Measurements from ENCODE around the gene LRBA. TPM values are rescaled to one million over a fixed set of nuclear protein-coding genes. Genes with fewer than 3 reads are reported as not detected.

LRBA gene
- total and polyA plus RNA-seq, 4 donors, result 18.8 to 56.4 (median 33.8) TPM

DNA sequence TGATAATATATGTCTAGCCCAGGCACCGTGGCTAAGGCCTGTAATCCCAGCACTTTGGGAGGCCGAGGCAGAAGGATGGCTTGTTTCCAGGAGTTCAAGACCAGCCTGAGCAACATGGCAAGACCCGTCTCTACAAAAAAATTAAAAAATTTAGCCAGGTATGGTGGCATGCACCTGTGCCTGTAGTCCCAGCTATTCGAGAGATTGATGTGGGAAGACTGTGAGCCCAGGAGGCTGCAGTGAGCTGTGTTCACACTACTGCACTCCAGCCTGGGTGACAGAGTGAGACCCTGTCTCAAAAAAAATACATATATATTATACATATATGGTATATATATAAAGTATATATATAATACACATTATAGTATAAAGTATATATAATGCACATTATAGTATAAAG, 595.1 kb downstream of the LRBA start:
- no peak overlapping the region for H3K27ac ChIP-seq (ENCODE audit: low read depth, low read length)
- WGBS (ENCODE audit: insufficient coverage), result 96% methylated on average over 4 of the region's 4 CpGs
- no peak for DNase-seq (ENCODE audit: low read depth in 4 of 6, low spot score in 6 of 6)
- H3K36me3 ChIP-seq (ENCODE audit: control insufficient read depth, insufficient read depth, low read length), result no peaks in the 10 kb centered on the region
- no peaks in the 10 kb centered on the region for H3K27me3 ChIP-seq (ENCODE audit: control insufficient read depth, insufficient read depth, low read length)
- no peaks in the 10 kb centered on the region for H3K9me3 ChIP-seq (ENCODE audit: control insufficient read depth, insufficient read depth, low read length)
- H3K4me1 ChIP-seq (ENCODE audit: control insufficient read depth, insufficient read depth, low read length), result no peaks in the 10 kb centered on the region
- no peak overlapping the region for H3K4me3 ChIP-seq (ENCODE audit: low read depth, low read length)

DNA sequence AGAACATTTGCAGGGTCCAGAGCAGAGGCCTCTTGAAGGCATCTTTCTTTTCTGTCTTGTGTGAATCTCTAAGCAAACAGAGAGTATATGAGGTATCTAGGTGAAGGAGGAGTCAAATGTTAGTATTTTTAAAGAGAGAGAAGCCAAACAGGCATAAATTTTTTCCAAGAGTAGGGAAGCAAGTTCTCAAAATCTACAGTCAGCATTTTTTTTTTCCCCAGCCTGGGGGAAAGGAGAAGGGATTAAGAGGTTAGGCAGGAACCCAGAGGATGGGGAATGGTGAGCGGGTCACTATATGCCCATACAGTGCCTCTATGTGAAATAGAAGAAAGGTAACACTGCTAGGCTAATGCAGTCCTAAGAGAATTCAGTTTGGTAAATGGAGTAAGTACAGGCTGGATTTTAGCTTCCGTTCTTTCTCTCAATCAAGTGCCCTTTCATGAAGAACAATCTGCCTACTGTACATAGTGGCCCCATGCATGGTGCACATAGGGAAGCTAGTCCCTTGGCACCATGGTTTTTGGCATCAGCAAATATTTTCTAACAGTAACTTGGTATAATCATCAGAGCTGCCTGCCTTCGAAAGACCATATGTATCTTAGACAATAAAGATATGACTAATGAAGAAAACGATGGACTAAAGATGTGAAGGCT, 596.2 kb downstream of the LRBA start:
- H3K36me3 ChIP-seq (ENCODE audit: control insufficient read depth, insufficient read depth, low read length), result no peaks in the 10 kb centered on the region
- peak in 1 of 6 donors; percentile 6 for DNase-seq (ENCODE audit: low read depth in 4 of 6, low spot score in 6 of 6)
- H3K27me3 ChIP-seq (ENCODE audit: control insufficient read depth, insufficient read depth, low read length), result no peaks in the 10 kb centered on the region
- no peaks in the 10 kb centered on the region for H3K4me1 ChIP-seq (ENCODE audit: control insufficient read depth, insufficient read depth, low read length)
- no peaks in the 10 kb centered on the region for H3K9me3 ChIP-seq (ENCODE audit: control insufficient read depth, insufficient read depth, low read length)
- H3K4me3 ChIP-seq (ENCODE audit: low read depth, low read length), result no peak overlapping the region
- H3K27ac ChIP-seq (ENCODE audit: low read depth, low read length), result no peak overlapping the region
- 80% methylated on average over 1 of the region's 4 CpGs for WGBS (ENCODE audit: insufficient coverage)

DNA sequence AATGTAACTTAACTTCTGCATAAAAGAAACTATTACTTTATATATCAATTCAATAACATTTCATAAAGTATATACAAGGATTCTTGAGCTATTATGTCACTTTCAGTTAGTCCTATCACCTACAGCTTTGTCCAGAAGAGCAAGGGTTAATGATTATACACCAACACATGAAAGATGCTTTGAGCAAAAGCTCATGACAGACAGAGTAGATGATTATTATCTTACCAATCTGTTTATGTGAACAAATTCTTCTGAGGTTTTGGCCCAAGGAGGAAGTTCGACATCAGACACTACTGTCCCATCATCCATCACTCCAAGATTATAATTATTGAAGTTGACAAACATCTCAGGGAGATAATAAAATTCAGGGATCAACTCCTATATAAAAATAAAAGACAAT, 599.9 kb downstream of the LRBA start:
- no CpG with 5 or more reads among the region's 1 CpG for WGBS (ENCODE audit: insufficient coverage)
- no peak for DNase-seq (ENCODE audit: low read depth in 4 of 6, low spot score in 6 of 6)
- no peak overlapping the region for H3K27ac ChIP-seq (ENCODE audit: low read depth, low read length)
- no peaks in the 10 kb centered on the region for H3K4me1 ChIP-seq (ENCODE audit: control insufficient read depth, insufficient read depth, low read length)
- H3K36me3 ChIP-seq (ENCODE audit: control insufficient read depth, insufficient read depth, low read length), result no peaks in the 10 kb centered on the region
- H3K27me3 ChIP-seq (ENCODE audit: control insufficient read depth, insufficient read depth, low read length), result no peaks in the 10 kb centered on the region
- no peaks in the 10 kb centered on the region for H3K9me3 ChIP-seq (ENCODE audit: control insufficient read depth, insufficient read depth, low read length)
- H3K4me3 ChIP-seq (ENCODE audit: low read depth, low read length), result no peak overlapping the region

DNA sequence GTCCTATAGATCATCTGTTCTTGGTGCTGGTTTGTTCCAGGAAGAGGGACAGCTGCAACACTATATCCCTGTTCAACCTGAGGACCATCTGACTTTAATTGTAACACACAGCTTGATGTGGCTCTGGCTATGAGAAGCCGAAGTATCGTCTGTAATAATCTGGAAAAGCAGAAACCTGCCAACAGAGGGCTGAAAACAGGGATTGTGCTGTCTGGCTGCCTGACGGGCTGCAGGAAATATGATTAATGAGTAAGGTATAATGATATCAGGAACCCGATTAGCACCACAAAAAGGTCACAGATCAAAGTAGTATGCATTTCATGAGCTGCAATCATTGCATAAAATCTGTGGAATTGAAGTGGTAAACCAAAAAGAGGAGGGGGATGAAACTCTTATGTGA, 603.6 kb downstream of the LRBA start:
- no peak overlapping the region for H3K4me3 ChIP-seq (ENCODE audit: low read depth, low read length)
- peak in 2 of 6 donors; percentile 1 to 69 for DNase-seq (ENCODE audit: low read depth in 4 of 6, low spot score in 6 of 6)
- no peaks in the 10 kb centered on the region for H3K27me3 ChIP-seq (ENCODE audit: control insufficient read depth, insufficient read depth, low read length)
- WGBS (ENCODE audit: insufficient coverage), result 56% methylated on average over 2 of the region's 4 CpGs
- no peaks in the 10 kb centered on the region for H3K36me3 ChIP-seq (ENCODE audit: control insufficient read depth, insufficient read depth, low read length)
- H3K4me1 ChIP-seq (ENCODE audit: control insufficient read depth, insufficient read depth, low read length), result no peaks in the 10 kb centered on the region
- no peak overlapping the region for H3K27ac ChIP-seq (ENCODE audit: low read depth, low read length)
- no peaks in the 10 kb centered on the region for H3K9me3 ChIP-seq (ENCODE audit: control insufficient read depth, insufficient read depth, low read length)

DNA sequence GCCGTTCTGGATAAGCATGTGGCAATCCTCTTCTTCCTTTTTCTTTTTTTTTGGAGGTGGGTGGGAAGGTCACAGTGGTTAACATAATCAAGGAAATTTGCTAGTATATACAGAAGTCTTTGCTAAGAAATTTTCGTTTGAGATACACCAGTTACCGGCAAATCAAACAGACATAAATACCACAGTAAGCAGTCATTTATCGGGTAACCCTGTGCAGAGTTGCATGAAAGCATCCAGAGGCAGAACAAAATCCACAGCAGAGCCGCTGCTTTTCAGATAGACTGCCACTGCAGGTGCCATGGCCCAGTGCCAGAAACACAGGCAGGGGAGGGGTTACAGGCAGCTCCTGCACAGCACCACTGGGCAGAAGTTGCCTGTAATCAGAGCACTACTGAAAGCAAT, 612.2 kb downstream of the LRBA start:
- H3K27me3 ChIP-seq (ENCODE audit: control insufficient read depth, insufficient read depth, low read length), result no peaks in the 10 kb centered on the region
- no peaks in the 10 kb centered on the region for H3K36me3 ChIP-seq (ENCODE audit: control insufficient read depth, insufficient read depth, low read length)
- no peak overlapping the region for H3K4me3 ChIP-seq (ENCODE audit: low read depth, low read length)
- H3K9me3 ChIP-seq (ENCODE audit: control insufficient read depth, insufficient read depth, low read length), result no peaks in the 10 kb centered on the region
- DNase-seq (ENCODE audit: low read depth in 4 of 6, low spot score in 6 of 6), result peak in 5 of 6 donors; percentile 42 to 92 (median 56)
- WGBS (ENCODE audit: insufficient coverage), result 24% methylated on average over 4 of the region's 5 CpGs
- no peak overlapping the region for H3K27ac ChIP-seq (ENCODE audit: low read depth, low read length)
- peaks cover 3% of the 10 kb centered on the region for H3K4me1 ChIP-seq (ENCODE audit: control insufficient read depth, insufficient read depth, low read length)

DNA sequence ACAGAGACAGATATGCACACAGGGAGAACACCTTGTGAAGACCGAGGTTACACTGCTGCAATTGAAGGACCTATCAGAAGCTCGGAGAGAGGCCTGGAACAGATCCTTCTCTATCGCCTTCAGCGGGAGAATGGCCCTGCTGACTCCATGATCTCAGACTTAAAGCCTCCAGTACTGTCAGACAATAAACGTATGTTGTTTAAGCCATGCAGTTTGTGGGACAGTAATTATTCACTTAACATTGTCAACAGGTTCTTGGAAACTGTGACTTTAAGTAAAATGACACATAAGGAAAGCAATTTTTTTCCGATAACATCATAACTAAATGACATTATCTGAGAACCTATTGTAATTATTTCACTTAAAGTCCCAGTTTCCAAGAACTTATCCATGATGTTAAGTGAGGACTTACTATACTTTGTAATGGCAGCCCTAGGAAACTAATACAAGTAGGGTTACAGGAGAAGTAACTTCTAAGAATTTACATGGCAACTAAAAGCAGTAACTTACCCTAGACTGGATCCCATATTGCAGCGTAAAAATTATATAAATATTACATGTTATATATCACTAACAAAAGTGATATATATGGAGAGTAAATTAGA, 613.9 kb downstream of the LRBA start:
- H3K4me1 ChIP-seq (ENCODE audit: control insufficient read depth, insufficient read depth, low read length), result peaks cover 3% of the 10 kb centered on the region
- DNase-seq (ENCODE audit: low read depth in 4 of 6, low spot score in 6 of 6), result no peak
- 100% methylated on average over 3 of the region's 7 CpGs for WGBS (ENCODE audit: insufficient coverage)
- H3K9me3 ChIP-seq (ENCODE audit: control insufficient read depth, insufficient read depth, low read length), result no peaks in the 10 kb centered on the region
- no peaks in the 10 kb centered on the region for H3K36me3 ChIP-seq (ENCODE audit: control insufficient read depth, insufficient read depth, low read length)
- H3K27ac ChIP-seq (ENCODE audit: low read depth, low read length), result no peak overlapping the region
- no peak overlapping the region for H3K4me3 ChIP-seq (ENCODE audit: low read depth, low read length)
- H3K27me3 ChIP-seq (ENCODE audit: control insufficient read depth, insufficient read depth, low read length), result no peaks in the 10 kb centered on the region

DNA sequence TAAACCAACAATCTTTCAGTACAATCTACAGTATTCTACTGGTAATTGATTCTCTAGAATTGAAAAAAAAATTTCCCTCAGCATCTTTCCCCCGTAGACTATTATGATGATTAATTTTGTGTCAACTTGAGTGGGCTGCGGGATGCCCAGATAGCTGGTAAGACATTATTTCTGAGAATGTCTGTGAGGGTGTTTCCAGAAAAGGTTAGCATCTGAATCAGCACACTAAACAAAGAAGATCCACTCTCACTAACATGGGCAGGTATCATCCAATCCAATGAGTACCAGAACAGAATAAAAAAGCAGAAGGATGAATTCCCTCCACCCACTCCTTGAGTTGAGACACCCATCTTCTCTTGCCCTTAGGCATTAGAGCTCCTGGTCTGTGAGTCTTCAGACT, 619.2 kb downstream of the LRBA start:
- no peak overlapping the region for H3K4me3 ChIP-seq (ENCODE audit: low read depth, low read length)
- H3K9me3 ChIP-seq (ENCODE audit: control insufficient read depth, insufficient read depth, low read length), result peaks cover 5% of the 10 kb centered on the region
- no peaks in the 10 kb centered on the region for H3K4me1 ChIP-seq (ENCODE audit: control insufficient read depth, insufficient read depth, low read length)
- no peak overlapping the region for H3K27ac ChIP-seq (ENCODE audit: low read depth, low read length)
- no CpG with 5 or more reads among the region's 2 CpGs for WGBS (ENCODE audit: insufficient coverage)
- H3K27me3 ChIP-seq (ENCODE audit: control insufficient read depth, insufficient read depth, low read length), result no peaks in the 10 kb centered on the region
- H3K36me3 ChIP-seq (ENCODE audit: control insufficient read depth, insufficient read depth, low read length), result no peaks in the 10 kb centered on the region
- no peak for DNase-seq (ENCODE audit: low read depth in 4 of 6, low spot score in 6 of 6)

DNA sequence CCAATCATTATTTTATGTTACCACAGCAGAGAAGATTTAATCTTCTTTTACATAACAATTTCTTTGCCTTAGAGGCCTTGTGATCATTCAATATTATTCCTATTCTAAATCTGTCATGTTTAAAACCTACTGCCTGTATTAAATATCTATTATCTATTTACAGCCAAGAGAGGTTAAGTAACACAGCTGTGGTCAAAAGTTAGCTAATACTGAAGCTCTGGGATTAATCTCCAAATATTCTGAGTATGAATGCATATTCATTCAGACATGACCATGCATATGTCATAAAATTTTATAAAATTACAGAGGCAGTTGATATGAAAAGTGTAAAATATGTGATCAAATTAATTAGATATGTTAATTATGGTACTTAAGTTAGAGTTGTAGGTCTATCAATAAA, 621.0 kb downstream of the LRBA start:
- no peak for DNase-seq (ENCODE audit: low read depth in 4 of 6, low spot score in 6 of 6)
- no peak overlapping the region for H3K27ac ChIP-seq (ENCODE audit: low read depth, low read length)
- peaks cover 5% of the 10 kb centered on the region for H3K9me3 ChIP-seq (ENCODE audit: control insufficient read depth, insufficient read depth, low read length)
- no peak overlapping the region for H3K4me3 ChIP-seq (ENCODE audit: low read depth, low read length)
- no peaks in the 10 kb centered on the region for H3K4me1 ChIP-seq (ENCODE audit: control insufficient read depth, insufficient read depth, low read length)
- no peaks in the 10 kb centered on the region for H3K36me3 ChIP-seq (ENCODE audit: control insufficient read depth, insufficient read depth, low read length)
- H3K27me3 ChIP-seq (ENCODE audit: control insufficient read depth, insufficient read depth, low read length), result no peaks in the 10 kb centered on the region

DNA sequence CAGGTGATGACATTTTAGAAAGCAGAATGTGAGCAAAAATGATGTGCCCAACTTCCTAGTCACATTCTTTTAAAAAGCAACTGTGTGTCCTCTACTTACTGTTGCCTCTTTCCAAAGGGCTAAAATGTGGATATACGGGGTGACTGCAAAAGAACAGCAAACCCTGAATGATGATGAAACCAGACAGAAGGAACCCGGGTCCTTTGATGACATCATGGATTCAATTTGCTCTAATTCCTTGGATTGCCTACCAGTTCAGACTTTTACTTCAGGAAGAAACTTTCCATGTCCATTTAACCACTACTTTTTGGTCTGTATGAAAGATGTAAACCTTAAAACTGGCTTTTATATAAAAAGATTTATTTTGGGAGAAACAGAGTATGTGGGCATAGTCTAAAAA, 624.0 kb downstream of the LRBA start:
- Histone ChIP-seq H3K9me3 (ENCODE audit: control insufficient read depth, insufficient read depth, low read length) (peaks cover 5% of the 10 kb centered on the region), H3K4me3 (ENCODE audit: low read depth, low read length) (no peak overlapping the region), H3K27me3 (ENCODE audit: control insufficient read depth, insufficient read depth, low read length) (no peaks in the 10 kb centered on the region), H3K27ac (ENCODE audit: low read depth, low read length) (no peak overlapping the region), H3K4me1 (ENCODE audit: control insufficient read depth, insufficient read depth, low read length) (no peaks in the 10 kb centered on the region), H3K36me3 (ENCODE audit: control insufficient read depth, insufficient read depth, low read length) (no peaks in the 10 kb centered on the region)
- no peak for DNase-seq (ENCODE audit: low read depth in 4 of 6, low spot score in 6 of 6)
- 100% methylated on average over 1 of the region's 2 CpGs for WGBS (ENCODE audit: insufficient coverage)

DNA sequence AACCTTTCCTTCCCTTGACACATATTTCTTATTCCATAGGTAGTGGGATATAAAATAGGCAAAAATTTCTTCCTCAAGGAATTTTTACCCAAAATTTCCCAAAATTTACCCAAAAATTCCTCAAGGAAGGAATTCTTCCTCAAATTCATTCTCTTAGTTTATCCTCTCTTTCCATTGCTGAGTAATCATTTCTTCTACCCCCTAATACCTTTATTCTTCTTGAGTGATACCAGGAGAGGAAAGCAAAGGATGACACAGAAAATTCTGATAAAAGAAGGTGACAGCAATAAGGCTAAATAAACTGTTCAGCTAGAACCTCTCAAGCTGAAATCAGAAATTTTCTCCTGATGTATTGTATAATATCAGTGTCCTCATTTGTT, 624.6 kb downstream of the LRBA start:
- Histone ChIP-seq H3K9me3 (ENCODE audit: control insufficient read depth, insufficient read depth, low read length) (peaks cover 5% of the 10 kb centered on the region), H3K4me3 (ENCODE audit: low read depth, low read length) (no peak overlapping the region), H3K27ac (ENCODE audit: low read depth, low read length) (no peak overlapping the region), H3K4me1 (ENCODE audit: control insufficient read depth, insufficient read depth, low read length) (no peaks in the 10 kb centered on the region), H3K36me3 (ENCODE audit: control insufficient read depth, insufficient read depth, low read length) (no peaks in the 10 kb centered on the region), H3K27me3 (ENCODE audit: control insufficient read depth, insufficient read depth, low read length) (no peaks in the 10 kb centered on the region)
- DNase-seq (ENCODE audit: low read depth in 4 of 6, low spot score in 6 of 6), result no peak
